H1 (cell line): ENCODE measurements around the gene SPN.
A peak's percentile ranks its signal among the peaks of the same experiment; 100 is the strongest.
"Not testable (repeated sequence)": the region's sequence is repeated elsewhere in the genome, so short reads cannot be mapped to it uniquely, and the experiment has no call there.

Experiments used
- MAX ChIP-seq: IDR thresholded peaks from 2 replicates; pipeline ENCODE4 v1.6.1; 2012; ENCODE audit warnings: inconsistent platforms
- RXRA ChIP-seq: IDR thresholded peaks from 2 replicates; pipeline ENCODE4 v1.6.1; 2011; ENCODE audit warnings: low read depth, mild to moderate bottlenecking, low read length, moderate library complexity; ENCODE audit not compliant: insufficient read depth

DNA sequence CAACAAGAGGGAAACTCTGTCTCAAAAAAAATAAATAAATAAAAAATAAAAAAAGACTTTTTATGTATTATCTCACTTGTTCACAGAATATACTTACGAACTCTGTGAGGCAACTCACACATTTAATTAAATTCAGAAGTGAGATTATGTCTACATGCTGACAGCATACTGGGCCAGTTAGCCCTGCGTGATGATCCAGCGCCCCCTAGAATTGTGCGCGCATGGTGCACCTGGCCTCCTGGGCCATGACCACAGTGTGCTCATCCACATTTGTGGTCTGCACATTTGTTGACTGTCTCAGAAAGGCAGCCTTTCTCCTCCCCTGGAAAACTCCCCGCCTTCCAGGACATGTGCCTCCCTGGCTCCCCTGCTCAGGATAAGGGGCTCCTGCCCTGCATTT lies 42.5 kb upstream of the SPN start:
- 0 out of 2 replicates have a peak, but pooled peaks have one; percentile 25 for TF ChIP-seq MAX
- not testable (repeated sequence) for TF ChIP-seq RXRA
